ENCODE measurements around the gene TNFRSF1A.
"Not testable (repeated sequence)": the region's sequence is repeated elsewhere in the genome, so short reads cannot be mapped to it uniquely, and the experiment has no call there.

The TNFRSF1A gene

DNA sequence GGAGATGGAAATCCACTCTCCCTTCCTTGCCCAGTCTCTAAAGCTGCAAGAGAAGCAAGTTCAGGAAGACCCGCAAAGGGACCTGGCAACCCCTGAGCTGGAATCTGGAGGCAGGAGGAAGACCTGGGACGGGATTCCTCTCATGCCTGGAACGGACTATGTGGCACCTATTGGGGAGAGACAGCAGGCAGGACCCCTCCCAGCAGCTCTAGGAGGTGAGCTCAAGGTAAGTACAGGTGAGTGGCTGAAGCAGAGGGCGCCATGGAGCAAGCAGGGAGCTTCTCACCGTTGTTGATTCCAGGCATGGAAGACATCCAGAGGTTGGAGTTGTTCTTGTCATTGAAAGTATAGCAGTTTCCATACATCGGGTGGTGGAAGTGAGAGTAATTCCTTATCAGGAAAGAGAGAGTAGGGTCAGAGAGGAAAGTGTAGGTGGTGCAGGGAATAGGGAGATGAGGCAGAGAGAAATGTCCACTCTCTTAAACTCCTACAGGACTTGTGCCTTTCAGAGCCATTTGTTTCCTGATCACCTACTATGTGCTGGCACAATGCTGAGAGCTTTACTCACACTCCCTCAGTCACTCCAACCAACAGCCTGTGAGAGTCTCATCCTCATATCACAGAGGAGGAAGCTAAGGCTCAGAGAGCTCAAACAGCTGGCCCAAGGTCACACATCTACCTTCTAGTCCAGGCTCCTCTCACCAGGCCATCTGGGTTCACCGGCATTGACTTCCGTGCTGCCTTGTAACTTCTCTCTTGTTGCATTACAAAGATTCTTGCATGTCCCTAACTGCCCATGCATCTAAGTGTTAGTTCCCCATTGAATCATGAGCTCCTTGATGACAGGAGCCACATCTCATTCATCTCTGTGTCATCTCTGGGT is 13.9 kb upstream of the TNFRSF1A start:
- no peak for DNase-seq

DNA sequence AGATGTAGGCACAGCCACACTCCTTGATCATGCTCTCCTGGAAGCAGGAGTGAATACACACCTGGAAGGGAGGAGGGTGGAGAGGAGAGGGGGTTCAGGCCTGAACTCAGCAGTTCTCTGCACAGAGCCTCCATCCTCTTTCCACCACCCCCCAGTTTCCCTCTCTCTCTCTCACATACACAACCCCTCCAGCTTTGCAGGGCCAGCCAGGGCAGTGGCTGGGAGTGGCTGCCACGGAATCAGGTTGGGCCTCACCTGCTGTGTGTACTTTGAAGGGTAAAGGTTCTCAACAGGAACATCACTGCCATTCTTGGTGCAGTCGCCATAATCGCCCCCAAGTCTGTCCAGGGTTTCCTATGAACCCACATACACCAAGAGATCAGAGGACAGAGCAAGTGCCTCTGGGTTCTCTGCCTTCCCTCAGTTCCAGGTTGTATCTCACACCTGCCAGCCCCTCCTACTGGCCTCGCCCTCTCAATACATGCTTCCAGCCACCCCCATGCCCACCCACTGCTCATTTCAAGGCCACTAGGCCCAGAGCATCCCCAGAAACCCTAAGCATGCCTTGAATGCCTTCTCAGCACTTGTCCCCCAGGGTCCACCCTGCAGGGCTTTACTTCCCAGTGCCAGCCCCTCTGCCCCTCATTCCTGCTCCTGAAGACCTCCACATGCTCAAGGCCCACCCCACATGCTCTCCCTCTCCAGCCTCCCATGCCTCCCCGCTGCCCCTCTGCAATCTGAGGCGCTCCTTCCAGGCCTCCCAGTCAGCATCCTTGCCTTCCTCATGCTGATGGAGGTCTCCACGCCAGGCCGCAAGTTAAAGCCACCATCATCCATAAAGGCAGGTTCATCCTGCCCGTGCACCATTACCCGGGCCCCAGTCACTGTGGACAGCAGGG is 12.9 kb upstream of the TNFRSF1A start:
- DNase-seq, result no peak

- no peak for DNase-seq
Observed at GRCh38 chr12:6352193-6353173, 10.6 kb upstream of the TNFRSF1A start.

DNA sequence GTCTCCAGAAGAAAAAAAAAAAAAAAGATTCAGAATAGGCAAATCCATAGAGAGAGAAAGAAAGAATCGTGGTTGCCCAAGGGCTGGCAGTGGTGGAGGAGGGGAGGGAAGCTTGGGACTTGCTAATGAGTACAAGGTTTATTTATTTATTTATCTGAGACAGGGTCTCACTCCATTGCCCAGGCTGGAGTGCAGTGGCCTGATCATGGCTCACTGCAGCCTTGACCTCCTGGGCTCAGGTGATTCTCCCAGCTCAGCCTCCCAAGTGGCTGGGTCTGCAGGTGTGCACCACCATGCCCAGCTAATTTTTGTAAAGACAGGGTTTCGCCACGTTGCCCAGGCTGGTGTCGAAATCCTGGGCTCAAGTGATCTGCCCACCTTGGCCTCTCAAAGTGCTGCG is 9.7 kb upstream of the TNFRSF1A start:
- no peak for DNase-seq

DNA sequence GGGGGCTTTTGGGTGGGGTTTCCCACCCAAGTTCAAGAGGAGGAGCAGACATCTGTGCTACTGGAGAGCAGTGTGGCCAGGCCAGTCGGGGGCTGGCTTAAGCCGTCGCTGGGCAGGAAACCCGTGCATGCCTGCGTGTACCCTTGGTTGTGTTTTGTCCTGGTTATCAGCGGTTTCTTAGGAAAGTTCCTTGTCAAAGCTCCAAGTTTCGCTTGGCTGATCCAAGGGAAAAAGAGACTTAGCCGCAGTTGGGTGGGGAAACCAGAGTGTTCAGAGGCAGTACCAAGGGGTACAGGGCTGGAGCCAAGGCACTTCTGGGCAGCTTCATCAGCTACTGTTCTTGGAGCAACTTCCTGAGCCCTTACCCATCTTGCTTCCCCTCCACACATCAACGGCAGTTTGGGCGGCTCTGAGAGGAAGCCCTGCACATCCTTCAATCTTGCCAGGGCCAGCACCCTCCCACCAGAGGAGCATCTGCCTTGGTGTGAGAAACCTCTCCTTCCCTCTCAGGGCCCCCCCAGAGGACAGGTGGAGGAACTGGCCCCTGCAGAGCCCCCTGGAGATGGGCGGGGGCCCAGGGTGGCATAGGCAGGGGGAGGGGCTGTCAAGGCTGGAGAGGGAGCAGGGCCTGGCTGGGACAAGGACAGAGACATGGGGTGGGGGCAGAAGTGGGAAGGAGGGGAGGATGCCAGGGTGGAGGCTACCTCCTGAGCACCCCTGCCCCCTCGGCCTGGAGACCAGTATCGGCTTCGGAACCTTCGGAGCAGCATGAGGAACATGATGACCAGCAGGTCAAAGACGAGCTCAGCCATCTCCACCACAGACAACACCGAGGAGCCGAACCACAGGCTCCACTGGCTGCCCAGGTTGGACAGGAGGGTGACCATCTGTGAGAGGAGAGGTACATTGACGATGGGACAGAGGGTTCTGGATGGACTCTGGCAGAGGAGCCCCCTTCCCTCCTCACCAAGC is 5.8 kb upstream of the TNFRSF1A start:
- DNase-seq, result no peak

DNA sequence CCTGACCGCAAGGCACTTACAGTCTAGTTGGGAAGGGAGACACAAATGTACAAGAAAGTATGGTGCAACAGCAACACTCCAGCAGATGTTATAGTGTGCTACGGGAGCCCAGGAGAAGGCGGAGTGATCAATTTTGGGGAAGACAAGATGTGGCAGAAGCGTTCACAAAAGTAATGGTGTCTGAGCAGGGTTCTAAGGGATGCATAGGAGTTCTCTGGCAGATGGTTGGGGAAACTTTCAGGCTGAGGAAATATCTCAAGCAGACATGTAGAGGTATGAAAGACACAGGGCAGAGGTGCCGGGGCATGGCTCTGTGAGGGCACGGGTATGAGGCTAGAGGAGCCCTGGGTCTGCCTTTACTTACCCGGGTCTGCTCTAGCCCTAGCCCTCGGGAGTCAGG is 5.1 kb upstream of the TNFRSF1A start:
- no peak for DNase-seq

GRCh38 chr12:6346235-6346832 is 4.5 kb upstream of the TNFRSF1A start:
- no peak for DNase-seq

GRCh38 chr12:6345319-6346091 is 3.6 kb upstream of the TNFRSF1A start:
- DNase-seq, result no peak

GRCh38 chr12:6344101-6344660 is 2.3 kb upstream of the TNFRSF1A start:
- not testable (repeated sequence) for DNase-seq

DNA sequence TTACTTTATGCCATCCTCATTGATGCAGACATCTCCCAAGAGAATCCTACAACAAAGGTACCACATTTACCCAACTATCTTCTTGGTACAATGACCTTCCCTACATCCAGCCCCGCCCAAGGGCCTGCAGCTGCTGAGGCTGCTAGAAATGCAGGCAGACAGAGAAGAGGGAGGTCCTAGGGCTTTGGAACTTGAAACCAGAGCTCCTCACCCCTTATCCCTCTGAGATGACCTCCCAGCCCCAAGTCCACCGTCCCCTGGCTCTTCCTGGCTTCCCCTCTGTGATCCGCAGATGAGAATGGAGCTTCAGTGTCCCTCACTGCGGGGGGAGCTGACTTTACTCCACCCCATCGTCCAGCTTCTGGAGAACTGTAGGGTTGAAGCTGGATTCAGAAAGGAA is 1.6 kb upstream of the TNFRSF1A start:
- no peak for DNase-seq

GRCh38 chr12:6342140-6342889 is 439 bp upstream of the TNFRSF1A start:
- no peak for DNase-seq

DNA sequence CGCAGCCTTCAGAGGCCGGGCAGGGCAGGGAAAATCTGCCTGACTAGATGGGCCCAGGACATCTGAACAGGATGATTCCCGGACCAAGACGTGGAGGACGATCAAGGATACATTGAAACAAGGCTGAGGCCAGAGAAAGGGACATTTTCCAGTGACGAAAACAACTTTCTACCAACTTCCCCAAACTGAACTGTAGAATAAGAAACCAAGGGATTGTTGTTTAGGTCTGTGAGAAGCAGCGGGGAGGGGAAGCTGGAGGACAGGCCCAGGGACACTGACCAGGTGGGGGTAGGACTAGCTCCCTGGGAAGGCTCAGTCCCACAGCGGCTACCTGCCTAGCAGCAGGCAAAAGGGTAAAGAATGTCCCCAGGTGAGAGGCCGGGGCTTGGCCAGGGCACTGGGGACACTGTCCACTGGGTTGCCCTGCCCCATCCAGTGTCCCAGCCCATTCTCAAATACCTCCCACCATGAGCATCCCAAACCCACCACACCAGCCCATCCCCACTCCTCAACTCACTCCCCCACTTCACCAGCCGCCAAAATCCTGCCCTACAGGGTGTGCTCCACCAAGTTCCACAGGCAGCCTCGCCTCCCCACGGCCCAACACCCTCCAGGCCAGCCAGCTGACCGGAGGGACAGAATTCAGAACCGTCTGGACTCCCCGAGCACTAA is 995 bp downstream of the TNFRSF1A start:
- DNase-seq, result no peak

- DNase-seq, result no peak
Observed at GRCh38 chr12:6340032-6340638, 1.7 kb downstream of the TNFRSF1A start.

- no peak for DNase-seq
Observed at GRCh38 chr12:6338955-6339354, 2.9 kb downstream of the TNFRSF1A start.

GRCh38 chr12:6338536-6338935 is 3.3 kb downstream of the TNFRSF1A start:
- DNase-seq, result not testable (repeated sequence)

- no peak for DNase-seq
Observed at GRCh38 chr12:6337958-6338433, 3.9 kb downstream of the TNFRSF1A start.
